Gastrocnemius medialis (tissue), 4 donors: ENCODE measurements around the gene RAB15. TPM values are rescaled to one million over a fixed set of nuclear protein-coding genes. Genes with fewer than 3 reads are reported as not detected.

Experiments
- ATAC-seq, 2 donors: fragments of 150-250 bp; one replicate each; pipeline ENCODE4 v1.9.1; 2016
- DNase-seq, 2 donors: peaks; one replicate each; pipeline ENCODE4 v3.0.0-alpha.2; 2019
- H3K27ac ChIP-seq, 4 donors: fragments of 200-600 bp; sonication (generic); 1 replicate in 1 of 4; 2 replicates in 3 of 4; pipeline ENCODE4 v1.5.1; 2016 to 2018; ENCODE audit warnings: mild to moderate bottlenecking in 2 of 4, moderate library complexity in 1 of 4
- H3K27me3 ChIP-seq, 3 donors: fragments of 200-600 bp; sonication (generic) in 2 of 3; 1 replicate in 1 of 3; 2 replicates in 2 of 3; pipeline versions ENCODE4 v1.5.1 to v1.6.0; 2016 to 2019; ENCODE audit warnings: mild to moderate bottlenecking in 1 of 3, moderate library complexity in 1 of 3
- H3K36me3 ChIP-seq, 2 donors: fragments of 200-600 bp; sonication (generic) in 1 of 2; one replicate each; pipeline ENCODE4 v1.5.1; 2017 to 2018
- H3K4me1 ChIP-seq, 2 donors: fragments of 200-600 bp; sonication (generic) in 1 of 2; one replicate each; pipeline ENCODE4 v1.5.1; 2016 to 2017; ENCODE audit warnings: mild to moderate bottlenecking in 2 of 2
- H3K4me3 ChIP-seq, 4 donors: fragments of 200-600 bp; sonication (generic) in 3 of 4; 1 replicate in 1 of 4; 2 replicates in 3 of 4; pipeline ENCODE4 v1.5.1; 2016 to 2019; ENCODE audit warnings: mild to moderate bottlenecking in 2 of 4
- H3K9me3 ChIP-seq, 3 donors: fragments of 200-600 bp; sonication (generic) in 2 of 3; 1 replicate in 1 of 3; 2 replicates in 2 of 3; pipeline ENCODE4 v1.5.1; 2016 to 2019
- CTCF ChIP-seq, 5 experiments: fragments of 450-650 bp in 3 of 5; fragments of 200-600 bp in 2 of 5; sonication (generic) in 2 of 5; IDR thresholded peaks in 4 of 5; conservative IDR thresholded peaks in 1 of 5; 1 replicate in 4 of 5; 2 replicates in 1 of 5; pipeline ENCODE4 v1.5.1; 2016 to 2019; ENCODE audit warnings: antibody characterized with exemption in 5 of 5, mild to moderate bottlenecking in 3 of 5, moderate library complexity in 3 of 5
- POLR2A ChIP-seq, 2 donors: fragments of 450-650 bp; IDR thresholded peaks; one replicate each; pipeline ENCODE4 v1.6.1; 2017; ENCODE audit warnings: antibody characterized with exemption in 2 of 2, mild to moderate bottlenecking in 2 of 2, moderate library complexity in 2 of 2
- in situ Hi-C, 4 donors: fragments of 200-750 bp; cut with MboI; loops; one replicate each; pipeline versions ENCODE4 v1.15.0 to v1.8.0; 2017; ENCODE audit warnings: low sequenced_read_pairs in 4 of 4
- intact Hi-C: fragments of 100-400 bp; cut with DNase I; formaldehyde crosslinking; loops from one replicate; pipeline ENCODE4 v1.15.1; 2023; ENCODE audit warnings: low total_unique reads
- total RNA-seq, 4 donors: library from RNA; depleted of rRNA; stranded (reverse); fragments of >200 nt; gene quantifications; one replicate each; pipeline versions ENCODE4 v1.1.0 to v1.2.3, GENCODE V29; 2016

RAB15 gene
- total RNA-seq: 1 to 10 TPM in 2 of 4 donors, under 1 TPM in 2; 0.51 to 7.3 (median 2.0) TPM

- peak within 1 kb of the TSS in 2 of 4 donors; percentile 13 to 36 for H3K27ac ChIP-seq
Observed at GRCh38 chr14:64971943-64972791, at the start of gene RAB15. Gene RAB15 (minus strand): TSS chr14:64972336. CDS start chr14:64972076, 260 bp downstream.

GRCh38 chr14:65019944-65020566 lies 47.9 kb upstream of the RAB15 start:
- peak; percentile 62 to 64 for ATAC-seq
- H3K9me3 ChIP-seq: no peaks in the 10 kb centered on the region
- H3K4me3 ChIP-seq: no peak overlapping the region
- H3K4me1 ChIP-seq: peaks cover 15 to 18% of the 10 kb centered on the region in 2 donors
- intact Hi-C loops: loop anchor here (2.0 kb wide), 1 partner anchor 33 kb away; the partner anchor contains the start of gene FNTB
- peak overlapping the region in 2 of 4 donors; percentile 2 to 44 for H3K27ac ChIP-seq
- in situ Hi-C loops: no loop called here
- DNase-seq: peak in 1 of 2 donors; percentile 37
- peak in 4 of 5 experiments; percentile 49 to 72 (median 64) for TF ChIP-seq CTCF (IDR thresholded peaks at IDR 0.05 in 4 of 5, conservative IDR thresholded peaks at IDR 0.05 in 1 of 5)
- no peak for TF ChIP-seq POLR2A (IDR thresholded peaks at IDR 0.05)
- H3K27me3 ChIP-seq: no peaks in the 10 kb centered on the region
- peaks cover 0 to 13% of the 10 kb centered on the region in 2 donors for H3K36me3 ChIP-seq

More at GRCh38 chr14:64971943-64972791, at the start of gene RAB15:
- Histone ChIP-seq H3K36me3 (no peaks in the 10 kb centered on the region), H3K9me3 (no peaks in the 10 kb centered on the region), H3K4me3 (peak within 1 kb of the TSS; percentile 59 to 71 (median 64)), H3K27me3 (no peaks in the 10 kb centered on the region), H3K4me1 (peaks cover 0 to 15% of the 10 kb centered on the region in 2 donors)
- peak in 1 of 2 donors; percentile 11 for DNase-seq
- ATAC-seq: peak; percentile 62 to 65
- TF ChIP-seq CTCF (IDR thresholded peaks at IDR 0.05 in 4 of 5, conservative IDR thresholded peaks at IDR 0.05 in 1 of 5) (no peak), POLR2A (IDR thresholded peaks at IDR 0.05) (no peak)
- intact Hi-C loops (no loop called here), in situ Hi-C loops (no loop called here)

GRCh38 chr14:65016471-65016870 lies 44.3 kb upstream of the RAB15 start:
- no peaks in the 10 kb centered on the region for H3K27me3 ChIP-seq
- intact Hi-C loops: no loop called here
- peaks cover 9 to 16% of the 10 kb centered on the region in 2 donors for H3K4me1 ChIP-seq
- no peak for TF ChIP-seq CTCF (IDR thresholded peaks at IDR 0.05 in 4 of 5, conservative IDR thresholded peaks at IDR 0.05 in 1 of 5)
- no peak for TF ChIP-seq POLR2A (IDR thresholded peaks at IDR 0.05)
- H3K4me3 ChIP-seq: no peak overlapping the region
- no peak for ATAC-seq
- no peaks in the 10 kb centered on the region for H3K9me3 ChIP-seq
- no peak overlapping the region for H3K27ac ChIP-seq
- DNase-seq: no peak
- in situ Hi-C loops: no loop called here
- peaks cover 0 to 13% of the 10 kb centered on the region in 2 donors for H3K36me3 ChIP-seq

DNA sequence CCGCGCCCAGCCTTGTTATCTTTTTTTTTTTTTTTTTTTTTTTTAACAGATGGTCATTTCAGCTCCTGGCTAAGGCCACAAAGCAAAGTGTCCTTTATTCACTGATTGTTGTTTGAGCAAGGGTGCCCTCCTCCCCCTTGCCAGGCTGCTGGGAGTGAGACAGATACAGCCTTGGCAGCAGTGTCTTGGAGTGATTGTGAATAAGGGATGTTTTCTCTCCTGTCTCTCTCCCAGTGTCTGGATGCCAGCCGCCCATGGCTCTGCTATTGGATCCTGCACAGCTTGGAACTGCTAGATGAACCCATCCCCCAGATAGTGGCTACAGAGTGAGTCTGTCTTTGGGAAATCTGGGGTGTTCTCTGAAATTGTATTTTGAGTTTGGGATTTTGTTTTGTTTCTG lies 43.3 kb upstream of the RAB15 start:
- no peak overlapping the region for H3K4me3 ChIP-seq
- no peaks in the 10 kb centered on the region for H3K27me3 ChIP-seq
- ATAC-seq: no peak
- DNase-seq: no peak
- H3K36me3 ChIP-seq: peaks cover 0 to 13% of the 10 kb centered on the region in 2 donors
- intact Hi-C loops (no loop called here), in situ Hi-C loops (no loop called here)
- TF ChIP-seq POLR2A (IDR thresholded peaks at IDR 0.05): no peak
- TF ChIP-seq CTCF (IDR thresholded peaks at IDR 0.05 in 4 of 5, conservative IDR thresholded peaks at IDR 0.05 in 1 of 5): no peak
- H3K9me3 ChIP-seq: no peaks in the 10 kb centered on the region
- peaks cover 9 to 26% of the 10 kb centered on the region in 2 donors for H3K4me1 ChIP-seq
- H3K27ac ChIP-seq: no peak overlapping the region
